NCI-H1105 treated with DMSO at 0.1 percent for 48 hours (cell line): ENCODE measurements around the gene PATZ1.
"Not testable (repeated sequence)": the region's sequence is repeated elsewhere in the genome, so short reads cannot be mapped to it uniquely, and the experiment has no call there.

ENCODE experiments used
- DNase-seq: peaks from one replicate; lab custom pipeline; 2025; lab: John Stamatoyannopoulos, UW

The PATZ1 gene

GRCh38 chr22:31342389-31343140, 3.6 kb downstream of the PATZ1 start:
- DNase-seq = no peak

- no peak for DNase-seq
Observed at GRCh38 chr22:31341386-31342088, 4.6 kb downstream of the PATZ1 start.

GRCh38 chr22:31340765-31341247, 5.3 kb downstream of the PATZ1 start:
- DNase-seq = no peak

- DNase-seq = no peak
Observed at GRCh38 chr22:31340360-31340759, 5.8 kb downstream of the PATZ1 start.

GRCh38 chr22:31339148-31339832, 6.9 kb downstream of the PATZ1 start:
- no peak for DNase-seq

- DNase-seq = no peak
Observed at GRCh38 chr22:31337178-31337577, 9.0 kb downstream of the PATZ1 start.

GRCh38 chr22:31334329-31334728, 11.8 kb downstream of the PATZ1 start:
- DNase-seq = no peak

- DNase-seq = no peak
Observed at GRCh38 chr22:31333641-31334040, 12.5 kb downstream of the PATZ1 start.

- no peak for DNase-seq
Observed at GRCh38 chr22:31332886-31333285, 13.3 kb downstream of the PATZ1 start.

GRCh38 chr22:31332010-31332409, 14.1 kb downstream of the PATZ1 start:
- no peak for DNase-seq

GRCh38 chr22:31329453-31330215, 16.5 kb downstream of the PATZ1 start:
- DNase-seq = no peak

GRCh38 chr22:31329029-31329428, 17.1 kb downstream of the PATZ1 start:
- no peak for DNase-seq

- no peak for DNase-seq
Observed at GRCh38 chr22:31328544-31328960, 17.6 kb downstream of the PATZ1 start.

- no peak for DNase-seq
Observed at GRCh38 chr22:31327806-31328543, 18.2 kb downstream of the PATZ1 start.

- no peak for DNase-seq
Observed at GRCh38 chr22:31326877-31327276, 19.3 kb downstream of the PATZ1 start.

- DNase-seq = no peak
Observed at GRCh38 chr22:31323578-31324550, 22.3 kb downstream of the PATZ1 start.

GRCh38 chr22:31321421-31321820, 24.7 kb downstream of the PATZ1 start:
- DNase-seq = no peak

- DNase-seq = not testable (repeated sequence)
Observed at GRCh38 chr22:31314220-31314619, 31.9 kb downstream of the PATZ1 start.

GRCh38 chr22:31313366-31314147, 32.6 kb downstream of the PATZ1 start:
- peak; percentile 95 for DNase-seq
